DOHH2 (cell line): Measurements from ENCODE around the gene AP3B1.

Experiments used
- CTCF ChIP-seq: fragments of 200-600 bp; sonication (generic); IDR thresholded peaks from one replicate; pipeline ENCODE4 v1.5.1; 2014; ENCODE audit warnings: antibody characterized with exemption, mild to moderate bottlenecking, low read depth, low read length; ENCODE audit not compliant: poor library complexity, severe bottlenecking
- EZH2phosphoT487 ChIP-seq: fragments of 200-600 bp; sonication (generic); IDR thresholded peaks from 2 replicates; pipeline ENCODE4 v1.6.1; 2017; ENCODE audit warnings: borderline replicate concordance, mild to moderate bottlenecking, antibody characterized with exemption, low read length, moderate library complexity, mixed read lengths

- no peak for TF ChIP-seq CTCF
- TF ChIP-seq EZH2phosphoT487 = no peak
Observed at GRCh38 chr5:77990020-77990419, 304.5 kb downstream of the AP3B1 start.
